HG03039 (cell line): Measurements from ENCODE around the gene TRAPPC8.
"Not testable (repeated sequence)": the region's sequence is repeated elsewhere in the genome, so short reads cannot be mapped to it uniquely, and the experiment has no call there.

ENCODE experiments used
- ATAC-seq: cut with Tn5 transposase; IDR thresholded peaks from one replicate; pipeline ENCODE4 v1.9.1; 2021; ENCODE audit warnings: mild to moderate bottlenecking, moderate library complexity; ENCODE audit not compliant: unreplicated experiment

TRAPPC8 gene

GRCh38 chr18:31942291-31942998 is 483 bp downstream of the TRAPPC8 start:
- peak; percentile 29 for ATAC-seq

- no peak for ATAC-seq
Measured at GRCh38 chr18:31941010-31941809, 1.7 kb downstream of the TRAPPC8 start.

DNA sequence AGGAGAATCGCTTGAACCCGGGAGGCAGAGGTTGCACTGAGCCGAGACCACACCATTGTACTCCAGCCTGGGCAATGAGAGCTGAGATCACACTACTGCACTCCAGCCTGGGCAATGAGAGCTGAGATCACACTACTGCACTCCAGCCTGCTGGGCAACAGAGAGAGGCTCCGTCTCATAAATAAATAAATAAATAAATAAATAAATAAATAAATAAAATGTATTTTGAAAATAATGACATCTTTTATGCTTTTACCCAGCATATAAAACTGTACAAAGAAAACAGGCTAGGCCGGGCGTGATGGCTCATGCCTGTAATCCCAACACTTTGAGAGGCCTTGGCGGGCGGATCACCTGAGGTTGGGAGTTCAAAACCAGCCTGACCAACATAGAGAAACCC is 8.2 kb downstream of the TRAPPC8 start:
- not testable (repeated sequence) for ATAC-seq

DNA sequence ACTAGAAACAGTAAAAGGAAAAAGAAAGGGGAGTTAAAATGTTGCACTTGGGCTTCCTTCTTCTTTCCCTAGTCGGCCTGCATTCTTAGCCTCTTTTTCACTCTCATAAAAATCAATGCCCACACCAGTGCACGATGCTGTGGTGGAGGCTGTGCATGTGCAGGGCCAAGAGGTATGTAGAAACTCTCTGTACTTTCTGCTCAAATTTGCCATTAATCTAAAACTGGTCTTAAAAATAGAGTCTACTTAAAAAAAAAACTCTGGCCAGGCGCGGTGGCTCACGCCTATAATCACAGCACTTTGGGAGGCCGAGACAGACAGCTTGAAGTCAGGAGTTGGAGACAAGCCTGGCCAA is 11.1 kb downstream of the TRAPPC8 start:
- no peak for ATAC-seq

- no peak for ATAC-seq
Measured at GRCh38 chr18:31931163-31931885, 11.6 kb downstream of the TRAPPC8 start.

DNA sequence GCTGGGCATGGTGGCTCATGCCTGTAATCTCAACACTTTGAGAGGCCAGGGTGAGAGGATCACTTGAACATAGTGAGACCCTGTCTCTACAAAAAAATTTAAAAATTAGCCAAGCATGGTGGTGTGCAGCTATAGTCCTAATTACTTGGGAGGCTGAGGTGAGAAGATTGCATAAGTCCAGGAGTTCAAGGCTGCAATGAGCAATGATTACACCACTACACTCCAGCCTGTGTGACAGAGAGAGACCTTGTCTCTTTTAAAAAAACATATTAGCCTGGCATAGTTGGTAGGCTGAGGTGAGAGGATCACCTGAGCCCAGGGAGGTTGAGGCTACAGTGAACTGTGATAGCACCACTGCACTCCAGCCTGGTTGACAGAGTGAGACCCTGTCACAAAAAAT is 13.7 kb downstream of the TRAPPC8 start:
- ATAC-seq, result no peak

DNA sequence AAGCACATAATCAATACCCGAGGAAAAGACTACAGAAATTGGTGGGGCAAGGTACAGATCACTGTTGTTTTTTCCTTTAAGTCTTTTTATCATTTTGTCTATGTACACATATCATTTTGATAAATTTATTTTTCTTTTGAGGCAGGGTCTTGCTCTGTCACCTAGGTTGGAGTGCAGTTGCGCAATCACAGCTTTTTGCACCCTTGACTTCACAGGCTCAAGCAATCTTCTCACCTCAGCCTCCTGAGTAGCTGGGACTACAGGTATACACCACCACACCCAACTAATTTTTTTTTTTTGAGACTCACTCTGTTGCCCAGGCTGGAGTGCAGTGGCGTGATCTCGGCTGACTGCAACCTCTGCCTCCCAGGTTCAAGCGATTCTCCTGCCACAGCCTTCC is 15.9 kb downstream of the TRAPPC8 start:
- not testable (repeated sequence) for ATAC-seq

GRCh38 chr18:31920277-31920676 is 22.7 kb downstream of the TRAPPC8 start:
- ATAC-seq, result no peak

- ATAC-seq, result not testable (repeated sequence)
Measured at GRCh38 chr18:31919366-31919765, 23.6 kb downstream of the TRAPPC8 start.

- no peak for ATAC-seq
Measured at GRCh38 chr18:31918733-31919132, 24.2 kb downstream of the TRAPPC8 start.

DNA sequence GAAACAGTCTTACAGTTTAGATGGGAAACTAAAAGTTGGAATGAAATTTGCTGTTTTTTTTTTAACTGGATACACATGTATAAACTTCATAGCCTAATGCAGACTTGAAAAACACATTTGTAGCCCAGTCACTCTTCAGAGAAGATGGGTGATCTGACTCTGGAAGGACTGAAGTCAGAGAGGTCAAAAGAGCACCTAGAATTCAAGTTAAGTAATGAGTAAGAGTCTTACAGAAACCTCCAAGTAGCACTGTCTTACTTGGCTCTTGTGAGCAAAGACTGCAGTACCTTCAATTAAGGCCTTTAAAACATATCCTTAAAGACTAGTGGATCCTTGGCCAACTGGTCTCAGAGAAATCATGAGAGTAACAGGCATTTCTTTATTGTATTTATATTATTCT is 41.9 kb downstream of the TRAPPC8 start:
- no peak for ATAC-seq

- ATAC-seq, result not testable (repeated sequence)
Measured at GRCh38 chr18:31899771-31900170, 43.2 kb downstream of the TRAPPC8 start.

GRCh38 chr18:31892936-31893335 is 50.0 kb downstream of the TRAPPC8 start:
- no peak for ATAC-seq

DNA sequence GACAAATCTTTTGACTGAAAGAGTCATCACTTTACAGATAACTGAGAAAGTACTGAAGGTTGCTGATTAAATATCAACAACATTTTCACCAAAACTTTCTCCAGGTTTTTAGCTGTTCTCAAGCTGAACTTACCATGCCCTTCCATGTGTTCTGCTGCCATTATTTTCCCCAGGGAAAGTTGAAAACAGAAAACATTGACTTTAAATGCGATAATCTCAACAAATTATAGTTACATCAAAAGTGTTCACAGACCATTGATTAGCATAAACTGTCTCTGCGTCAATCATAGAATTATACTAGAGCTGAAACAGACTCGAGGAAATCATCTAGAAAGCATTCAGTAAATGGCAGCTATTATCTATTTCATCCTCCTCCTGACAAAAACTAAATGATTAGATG is 51.4 kb downstream of the TRAPPC8 start:
- ATAC-seq, result no peak

DNA sequence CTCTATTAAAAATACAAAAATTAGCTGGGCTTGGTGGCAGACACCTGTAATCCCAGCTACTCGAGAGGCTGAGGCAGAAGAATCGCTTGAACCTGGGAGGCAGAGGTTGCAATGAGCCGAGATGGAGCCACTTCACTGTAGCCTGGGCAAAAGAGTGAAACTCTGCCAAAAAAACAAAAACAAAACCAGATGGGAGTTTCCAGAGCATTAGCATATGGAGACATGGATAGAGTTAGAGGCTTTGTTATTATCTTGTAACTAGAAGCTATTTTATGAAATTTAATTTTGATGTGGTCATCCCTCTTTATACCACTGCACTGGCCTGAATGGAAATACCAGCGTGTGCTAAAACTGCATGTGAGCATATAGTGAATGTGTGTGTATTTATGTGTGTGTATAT is 58.9 kb downstream of the TRAPPC8 start:
- no peak for ATAC-seq

DNA sequence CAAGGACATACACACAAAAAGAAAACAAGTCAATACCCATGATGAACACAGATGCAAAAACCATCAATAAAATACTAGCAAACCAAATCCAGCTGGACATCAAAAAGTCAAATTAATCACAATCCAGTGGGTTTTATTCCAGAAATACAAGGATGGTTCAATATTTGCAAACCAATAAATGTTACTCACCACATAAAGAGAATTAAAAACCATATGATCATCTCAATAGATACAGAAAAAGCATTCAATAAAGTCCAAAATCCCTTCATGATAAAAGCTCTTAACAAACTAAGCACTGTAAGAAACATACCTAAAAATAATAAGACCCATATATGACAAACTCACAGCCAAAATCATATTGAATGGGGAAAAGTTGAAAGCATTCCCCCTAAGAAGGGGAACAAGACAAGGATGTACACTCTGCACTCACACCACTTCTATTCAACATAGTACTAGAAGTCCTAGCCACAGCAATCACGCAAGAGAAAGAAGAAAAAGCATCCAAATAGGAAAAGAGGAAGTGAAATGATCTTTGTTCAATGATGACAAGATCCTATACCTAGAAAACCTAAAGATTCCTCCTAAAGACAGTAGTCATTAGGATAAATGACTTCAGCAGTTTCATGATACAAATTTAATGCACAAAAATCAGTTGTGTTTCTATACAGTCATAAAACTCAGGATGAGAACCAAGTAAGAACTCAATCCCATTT is 62.6 kb downstream of the TRAPPC8 start:
- no peak for ATAC-seq

DNA sequence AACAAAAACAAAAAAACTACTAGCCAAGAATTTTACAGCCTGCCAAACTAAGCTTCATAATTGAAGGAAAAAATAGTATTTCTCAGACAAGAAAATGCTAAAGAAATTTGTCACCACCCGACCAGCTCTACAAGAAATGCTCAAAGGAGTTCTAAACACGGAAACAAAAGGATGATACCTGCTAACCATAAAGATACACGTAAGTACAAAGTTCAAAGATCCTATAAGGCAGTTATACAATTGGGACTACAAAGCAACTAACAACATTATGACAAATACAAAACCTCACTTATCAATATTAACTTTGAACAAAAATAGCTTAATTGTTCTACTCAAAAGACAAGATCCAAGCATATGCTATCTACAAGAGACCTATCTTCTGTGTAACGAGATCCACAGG is 64.6 kb downstream of the TRAPPC8 start:
- no peak for ATAC-seq

DNA sequence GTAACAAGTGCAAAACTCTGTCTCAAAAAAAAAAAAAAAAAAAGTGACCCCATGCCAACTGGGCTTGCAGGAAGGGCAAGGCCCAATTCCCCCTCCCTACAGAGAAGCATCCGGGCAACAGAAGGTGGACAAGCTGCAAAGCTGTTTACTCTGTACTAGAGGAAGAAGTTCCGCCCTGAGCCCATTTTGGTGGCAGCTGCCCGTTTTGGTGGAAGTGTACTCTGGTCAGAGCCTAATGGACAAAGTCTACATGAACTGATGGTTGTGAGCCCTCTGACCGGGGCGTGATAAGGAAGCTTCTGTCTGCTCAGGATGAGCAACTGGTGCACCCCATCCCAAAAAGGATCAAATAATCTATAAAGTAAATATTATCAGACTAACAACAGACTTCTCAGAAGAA is 65.0 kb downstream of the TRAPPC8 start:
- no peak for ATAC-seq

- no peak for ATAC-seq
Measured at GRCh38 chr18:31876707-31877106, 66.2 kb downstream of the TRAPPC8 start.

DNA sequence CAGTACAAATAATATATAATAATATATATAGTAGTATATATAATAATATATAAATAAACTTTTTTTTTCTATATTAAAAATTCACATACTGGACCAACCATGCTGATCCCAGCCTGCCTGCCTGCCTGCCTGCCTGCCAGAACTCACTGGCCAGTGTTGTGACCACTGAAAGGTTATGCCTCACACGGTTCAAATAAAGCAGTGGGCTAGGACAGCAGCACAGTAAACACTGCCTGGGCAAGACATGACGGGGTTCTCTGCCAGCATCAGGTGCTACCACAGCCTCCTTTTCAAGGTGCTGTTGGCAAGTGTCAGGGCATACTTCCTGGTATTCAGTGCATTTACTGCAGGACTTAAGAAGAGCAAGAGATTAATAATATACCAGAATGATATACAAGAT is 67.6 kb downstream of the TRAPPC8 start:
- no peak for ATAC-seq

GRCh38 chr18:31863103-31863502 is 79.8 kb downstream of the TRAPPC8 start:
- no peak for ATAC-seq
